ENCODE measurements around the gene SLC26A6. TPM values are rescaled to one million over a fixed set of nuclear protein-coding genes. Genes with fewer than 3 reads are reported as not detected.

SLC26A6 gene
- total and polyA plus RNA-seq, 4 donors: 4.4 to 13.1 (median 6.3) TPM

DNA sequence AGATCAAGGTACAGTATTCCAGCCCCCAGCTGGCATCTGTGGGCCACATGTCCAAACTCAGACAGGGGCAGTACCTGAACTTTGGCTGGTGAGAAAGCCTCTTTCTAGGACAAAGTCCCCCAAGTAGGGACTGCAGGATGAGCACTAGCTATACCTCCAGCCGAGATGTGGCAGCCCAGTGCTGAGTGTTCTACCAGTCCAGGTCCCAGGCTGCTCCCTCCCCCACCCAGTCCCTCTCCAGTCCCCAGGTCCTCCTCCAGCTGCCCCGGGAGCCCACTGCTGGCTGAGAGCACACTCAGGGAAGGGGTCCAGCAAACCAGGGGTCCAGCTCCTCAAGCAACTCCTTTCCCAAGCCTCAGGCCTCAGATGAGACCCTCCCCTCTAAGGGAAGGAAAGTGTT lies 1.5 kb downstream of the SLC26A6 start:
- peaks cover 5 to 28% (median 16%) of the 10 kb centered on the region in 4 donors for H3K4me1 ChIP-seq (ENCODE audit: control insufficient read depth in 4 of 4, insufficient read depth in 4 of 4, low read length in 3 of 4)
- H3K4me3 ChIP-seq (ENCODE audit: low read depth in 1 of 3, low read length in 3 of 3): no peak overlapping the region

DNA sequence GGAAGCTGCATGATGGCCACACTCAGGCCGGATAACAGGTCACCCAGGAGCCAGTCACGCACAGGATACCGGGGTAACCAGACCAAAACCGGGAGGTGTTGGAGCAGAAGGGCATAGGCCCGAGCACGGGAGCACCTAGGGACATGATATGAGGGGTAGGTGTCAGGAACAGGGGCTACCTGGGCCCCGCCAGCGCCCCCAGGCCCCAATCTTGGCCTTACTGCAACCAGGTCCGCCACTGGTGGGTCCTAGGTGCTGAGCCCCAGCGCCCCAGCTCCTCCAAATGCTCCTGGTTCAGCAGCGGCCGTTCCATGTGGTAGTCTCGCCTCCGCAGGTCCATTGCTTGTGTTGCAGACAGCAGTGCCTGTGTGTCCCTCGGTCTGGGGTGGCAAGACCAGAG lies 2.0 kb downstream of the SLC26A6 start:
- Histone ChIP-seq H3K4me3 (ENCODE audit: low read depth in 1 of 3, low read length in 3 of 3) (no peak overlapping the region), H3K4me1 (ENCODE audit: control insufficient read depth in 4 of 4, insufficient read depth in 4 of 4, low read length in 3 of 4) (peaks cover 5 to 28% (median 16%) of the 10 kb centered on the region in 4 donors), H3K27ac (ENCODE audit: low read depth in 1 of 2, low read length in 2 of 2) (no peak overlapping the region), H3K27me3 (ENCODE audit: control insufficient read depth in 4 of 4, insufficient read depth in 4 of 4, low read length in 3 of 4) (no peaks in the 10 kb centered on the region), H3K9ac (ENCODE audit: low read depth in 1 of 2, low read length in 2 of 2) (no peak overlapping the region), H3K9me3 (ENCODE audit: control insufficient read depth in 4 of 4, low read length in 3 of 4) (no peaks in the 10 kb centered on the region), H3K36me3 (ENCODE audit: control insufficient read depth in 4 of 4, insufficient read depth in 3 of 4, low read depth in 1 of 4, low read length in 3 of 4) (peaks cover 0 to 20% (median 4%) of the 10 kb centered on the region in 4 donors)
- TF ChIP-seq, protein P1, sequence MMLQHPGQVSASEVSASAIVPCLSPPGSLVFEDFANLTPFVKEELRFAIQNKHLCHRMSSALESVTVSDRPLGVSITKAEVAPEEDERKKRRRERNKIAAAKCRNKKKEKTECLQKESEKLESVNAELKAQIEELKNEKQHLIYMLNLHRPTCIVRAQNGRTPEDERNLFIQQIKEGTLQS (IDR thresholded peaks at IDR 0.05): no peak
- TF ChIP-seq JUND (IDR thresholded peaks at IDR 0.05): no peak
- no peak for TF ChIP-seq FOXA1 (IDR thresholded peaks at IDR 0.05)
- no peak for TF ChIP-seq YY1 (IDR thresholded peaks at IDR 0.05)
- no peak for TF ChIP-seq TAF1 (conservative IDR thresholded peaks at IDR 0.05)
- TF ChIP-seq, protein P2, sequence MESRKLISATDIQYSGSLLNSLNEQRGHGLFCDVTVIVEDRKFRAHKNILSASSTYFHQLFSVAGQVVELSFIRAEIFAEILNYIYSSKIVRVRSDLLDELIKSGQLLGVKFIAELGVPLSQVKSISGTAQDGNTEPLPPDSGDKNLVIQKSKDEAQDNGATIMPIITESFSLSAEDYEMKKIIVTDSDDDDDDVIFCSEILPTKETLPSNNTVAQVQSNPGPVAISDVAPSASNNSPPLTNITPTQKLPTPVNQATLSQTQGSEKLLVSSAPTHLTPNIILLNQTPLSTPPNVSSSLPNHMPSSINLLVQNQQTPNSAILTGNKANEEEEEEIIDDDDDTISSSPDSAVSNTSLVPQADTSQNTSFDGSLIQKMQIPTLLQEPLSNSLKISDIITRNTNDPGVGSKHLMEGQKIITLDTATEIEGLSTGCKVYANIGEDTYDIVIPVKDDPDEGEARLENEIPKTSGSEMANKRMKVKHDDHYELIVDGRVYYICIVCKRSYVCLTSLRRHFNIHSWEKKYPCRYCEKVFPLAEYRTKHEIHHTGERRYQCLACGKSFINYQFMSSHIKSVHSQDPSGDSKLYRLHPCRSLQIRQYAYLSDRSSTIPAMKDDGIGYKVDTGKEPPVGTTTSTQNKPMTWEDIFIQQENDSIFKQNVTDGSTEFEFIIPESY (IDR thresholded peaks at IDR 0.05): no peak
- no peak for TF ChIP-seq RAD21 (IDR thresholded peaks at IDR 0.05)
- TF ChIP-seq, protein P3, sequence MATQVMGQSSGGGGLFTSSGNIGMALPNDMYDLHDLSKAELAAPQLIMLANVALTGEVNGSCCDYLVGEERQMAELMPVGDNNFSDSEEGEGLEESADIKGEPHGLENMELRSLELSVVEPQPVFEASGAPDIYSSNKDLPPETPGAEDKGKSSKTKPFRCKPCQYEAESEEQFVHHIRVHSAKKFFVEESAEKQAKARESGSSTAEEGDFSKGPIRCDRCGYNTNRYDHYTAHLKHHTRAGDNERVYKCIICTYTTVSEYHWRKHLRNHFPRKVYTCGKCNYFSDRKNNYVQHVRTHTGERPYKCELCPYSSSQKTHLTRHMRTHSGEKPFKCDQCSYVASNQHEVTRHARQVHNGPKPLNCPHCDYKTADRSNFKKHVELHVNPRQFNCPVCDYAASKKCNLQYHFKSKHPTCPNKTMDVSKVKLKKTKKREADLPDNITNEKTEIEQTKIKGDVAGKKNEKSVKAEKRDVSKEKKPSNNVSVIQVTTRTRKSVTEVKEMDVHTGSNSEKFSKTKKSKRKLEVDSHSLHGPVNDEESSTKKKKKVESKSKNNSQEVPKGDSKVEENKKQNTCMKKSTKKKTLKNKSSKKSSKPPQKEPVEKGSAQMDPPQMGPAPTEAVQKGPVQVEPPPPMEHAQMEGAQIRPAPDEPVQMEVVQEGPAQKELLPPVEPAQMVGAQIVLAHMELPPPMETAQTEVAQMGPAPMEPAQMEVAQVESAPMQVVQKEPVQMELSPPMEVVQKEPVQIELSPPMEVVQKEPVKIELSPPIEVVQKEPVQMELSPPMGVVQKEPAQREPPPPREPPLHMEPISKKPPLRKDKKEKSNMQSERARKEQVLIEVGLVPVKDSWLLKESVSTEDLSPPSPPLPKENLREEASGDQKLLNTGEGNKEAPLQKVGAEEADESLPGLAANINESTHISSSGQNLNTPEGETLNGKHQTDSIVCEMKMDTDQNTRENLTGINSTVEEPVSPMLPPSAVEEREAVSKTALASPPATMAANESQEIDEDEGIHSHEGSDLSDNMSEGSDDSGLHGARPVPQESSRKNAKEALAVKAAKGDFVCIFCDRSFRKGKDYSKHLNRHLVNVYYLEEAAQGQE (IDR thresholded peaks at IDR 0.05): no peak
- no peak for TF ChIP-seq NR2F2 (IDR thresholded peaks at IDR 0.05)
- TF ChIP-seq FOXA2 (IDR thresholded peaks at IDR 0.05): no peak
- TF ChIP-seq RXRA (IDR thresholded peaks at IDR 0.05): no peak
- no peak for TF ChIP-seq GABPA (IDR thresholded peaks at IDR 0.05 in 1 of 2, conservative IDR thresholded peaks at IDR 0.05 in 1 of 2)
- no peak for TF ChIP-seq SP1 (IDR thresholded peaks at IDR 0.05)
- TF ChIP-seq, protein P4, sequence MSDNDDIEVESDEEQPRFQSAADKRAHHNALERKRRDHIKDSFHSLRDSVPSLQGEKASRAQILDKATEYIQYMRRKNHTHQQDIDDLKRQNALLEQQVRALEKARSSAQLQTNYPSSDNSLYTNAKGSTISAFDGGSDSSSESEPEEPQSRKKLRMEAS (IDR thresholded peaks at IDR 0.05): no peak
- no peak for DNase-seq (ENCODE audit: low spot score)
- 96% methylated on average over 15 of the region's 15 CpGs for WGBS

More for the DNA sequence above, 1.5 kb downstream of the SLC26A6 start:
- Histone ChIP-seq H3K36me3 (ENCODE audit: control insufficient read depth in 4 of 4, insufficient read depth in 3 of 4, low read depth in 1 of 4, low read length in 3 of 4) (peaks cover 0 to 16% (median 4%) of the 10 kb centered on the region in 4 donors), H3K27me3 (ENCODE audit: control insufficient read depth in 4 of 4, insufficient read depth in 4 of 4, low read length in 3 of 4) (no peaks in the 10 kb centered on the region), H3K9ac (ENCODE audit: low read depth in 1 of 2, low read length in 2 of 2) (peak overlapping the region in 1 of 2 donors; percentile 37), H3K9me3 (ENCODE audit: control insufficient read depth in 4 of 4, low read length in 3 of 4) (no peaks in the 10 kb centered on the region), H3K27ac (ENCODE audit: low read depth in 1 of 2, low read length in 2 of 2) (no peak overlapping the region)
- no peak for TF ChIP-seq YY1 (IDR thresholded peaks at IDR 0.05)
- TF ChIP-seq FOXA2 (IDR thresholded peaks at IDR 0.05): no peak
- TF ChIP-seq HNF4A (conservative IDR thresholded peaks at IDR 0.05): no peak
- TF ChIP-seq JUND (IDR thresholded peaks at IDR 0.05): no peak
- TF ChIP-seq RXRA (IDR thresholded peaks at IDR 0.05): no peak
- TF ChIP-seq TAF1 (conservative IDR thresholded peaks at IDR 0.05): no peak
- no peak for TF ChIP-seq EGR1 (IDR thresholded peaks at IDR 0.05; ENCODE audit: low read depth in 2 of 2)
- TF ChIP-seq, protein P3 (IDR thresholded peaks at IDR 0.05): no peak
- TF ChIP-seq, protein P4 (IDR thresholded peaks at IDR 0.05): no peak
- no peak for TF ChIP-seq FOXA1 (IDR thresholded peaks at IDR 0.05)
- no peak for TF ChIP-seq GABPA (IDR thresholded peaks at IDR 0.05 in 1 of 2, conservative IDR thresholded peaks at IDR 0.05 in 1 of 2)
- DNase-seq (ENCODE audit: low spot score): no peak
- WGBS: 93% methylated on average over 2 of the region's 2 CpGs
